Measurements from ENCODE around the gene ZNF79. TPM values are rescaled to one million over a fixed set of nuclear protein-coding genes. Genes with fewer than 3 reads are reported as not detected.

The ZNF79 gene
- total and polyA plus RNA-seq, 7 donors, result 2.7 to 10.7 (median 6.0) TPM

GRCh38 chr9:127492616-127493015, 68.4 kb downstream of the ZNF79 start:
- no peaks in the 10 kb centered on the region for H3K9me3 ChIP-seq
- intact Hi-C loops (cut with DNase I), result no loop called here
- no peak overlapping the region for H3K4me3 ChIP-seq
- ATAC-seq (no peak), DNase-seq (no peak)
- H3K36me3 ChIP-seq (ENCODE audit: insufficient read depth in 1 of 2, low read depth in 1 of 2), result peaks cover 0 to 99% of the 10 kb centered on the region in 2 donors
- H3K27me3 ChIP-seq (ENCODE audit: insufficient read depth in 3 of 3, low read length in 2 of 3), result no peaks in the 10 kb centered on the region
- H3K4me1 ChIP-seq, result no peaks in the 10 kb centered on the region
- WGBS, 3 donors, result 70 to 80% (median 73%) methylated on average over 14 of the region's 14 CpGs
- H3K27ac ChIP-seq, result no peak overlapping the region
- no peak for TF ChIP-seq CTCF (IDR thresholded peaks at IDR 0.05)

- intact Hi-C loops (cut with DNase I), result no loop called here
- ATAC-seq (peak in 1 of 4 donors; percentile 8), DNase-seq (no peak)
- Histone ChIP-seq H3K4me1 (no peaks in the 10 kb centered on the region), H3K4me3 (no peak overlapping the region), H3K27me3 (ENCODE audit: insufficient read depth in 3 of 3, low read length in 2 of 3) (no peaks in the 10 kb centered on the region), H3K36me3 (ENCODE audit: insufficient read depth in 1 of 2, low read depth in 1 of 2) (peaks cover 0 to 99% of the 10 kb centered on the region in 2 donors), H3K27ac (no peak overlapping the region), H3K9me3 (no peaks in the 10 kb centered on the region)
- WGBS, 3 donors, result 66 to 75% (median 66%) methylated on average over 21 to 22 of the region's 22 CpGs
- TF ChIP-seq CTCF (IDR thresholded peaks at IDR 0.05), result no peak
These were observed 69.6 kb downstream of the ZNF79 start for GRCh38 chr9:127493592-127494303.

- H3K27me3 ChIP-seq (ENCODE audit: insufficient read depth in 3 of 3, low read length in 2 of 3), result no peaks in the 10 kb centered on the region
- WGBS, 3 donors, result 84 to 92% (median 86%) methylated on average over 9 of the region's 9 CpGs
- no peak overlapping the region for H3K27ac ChIP-seq
- no peak for TF ChIP-seq CTCF (IDR thresholded peaks at IDR 0.05)
- peaks cover 0 to 99% of the 10 kb centered on the region in 2 donors for H3K36me3 ChIP-seq (ENCODE audit: insufficient read depth in 1 of 2, low read depth in 1 of 2)
- intact Hi-C loops (cut with DNase I), result no loop called here
- H3K4me1 ChIP-seq, result no peaks in the 10 kb centered on the region
- no peak overlapping the region for H3K4me3 ChIP-seq
- ATAC-seq (no peak), DNase-seq (no peak)
- no peaks in the 10 kb centered on the region for H3K9me3 ChIP-seq
These were observed 70.1 kb downstream of the ZNF79 start for GRCh38 chr9:127494304-127494702.

Other genes starting within 250 kb of the ZNF79 start
- 1 to 10 TPM; 2.2 to 4.8 (median 3.1) TPM for gene GARNL3, start 159.6 kb upstream of the ZNF79 start, total RNA-seq
- 1 to 10 TPM; 1.2 to 1.9 (median 1.7) TPM for gene GARNL3, start 159.6 kb upstream of the ZNF79 start, polyA plus RNA-seq
- gene SLC2A8, start 27.2 kb upstream of the ZNF79 start, total RNA-seq, result 10 to 100 TPM; 15.8 to 18.7 (median 16.3) TPM
- gene SLC2A8, start 27.2 kb upstream of the ZNF79 start, polyA plus RNA-seq, result 10 to 100 TPM; 13.2 to 20.3 (median 19.0) TPM
- 1,000 to 10,000 TPM in 1 of 4 donors, 100 to 1,000 TPM in 3; 748 to 1,111 (median 831) TPM for gene RPL12, start 27.0 kb downstream of the ZNF79 start, total RNA-seq
- gene RPL12, start 27.0 kb downstream of the ZNF79 start, polyA plus RNA-seq, result 1,000 to 10,000 TPM; 1,171 to 2,317 (median 1,895) TPM
- gene LRSAM1, start 27.1 kb downstream of the ZNF79 start, total RNA-seq, result 10 to 100 TPM in 3 of 4 donors, 1 to 10 TPM in 1; 8.3 to 17.7 (median 13.8) TPM
- gene LRSAM1, start 27.1 kb downstream of the ZNF79 start, polyA plus RNA-seq, result 10 to 100 TPM; 11.1 to 17.1 (median 11.6) TPM
- gene STXBP1, start 187.9 kb downstream of the ZNF79 start, total RNA-seq, result 10 to 100 TPM in 2 of 4 donors, 1 to 10 TPM in 2; 6.1 to 12.3 (median 8.9) TPM
- 1 to 10 TPM; 2.8 to 6.7 (median 3.2) TPM for gene STXBP1, start 187.9 kb downstream of the ZNF79 start, polyA plus RNA-seq

All from psoas muscle (tissue), 8 donors.